GM12801 (cell line): ENCODE data around the gene NDUFAF8.

ENCODE experiments used
- CTCF ChIP-seq: IDR thresholded peaks from one replicate; pipeline ENCODE4 v1.5.1; 2011; ENCODE audit warnings: control low read depth; ENCODE audit not compliant: insufficient read length; ENCODE audit errors: extremely low read depth

The NDUFAF8 gene

GRCh38 chr17:81253358-81254131 is 14.4 kb downstream of the NDUFAF8 start:
- TF ChIP-seq CTCF, result no peak

GRCh38 chr17:81254955-81255717 is 16.0 kb downstream of the NDUFAF8 start:
- TF ChIP-seq CTCF, result no peak

DNA sequence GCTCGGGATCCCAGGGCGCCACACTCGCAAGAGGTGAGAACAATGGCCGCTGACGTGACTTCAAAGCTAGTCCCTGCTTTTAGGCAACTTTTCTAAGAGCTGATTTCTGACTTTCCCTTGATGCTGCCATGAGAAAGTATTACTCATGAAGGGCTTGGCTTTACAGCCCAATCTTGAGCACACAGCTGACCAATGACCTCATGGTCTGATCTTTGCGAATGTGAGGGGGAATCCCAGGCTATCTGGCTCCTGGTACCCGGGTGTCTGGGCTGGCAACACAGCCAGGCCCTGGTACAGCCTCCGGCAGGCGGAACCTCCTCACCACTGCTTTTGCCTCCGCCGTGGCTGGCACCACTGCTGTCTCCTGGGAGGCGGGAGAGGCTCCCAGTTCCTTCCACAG is 17.5 kb downstream of the NDUFAF8 start:
- TF ChIP-seq CTCF, result no peak

- no peak for TF ChIP-seq CTCF
Measured at GRCh38 chr17:81257533-81257932, 18.4 kb downstream of the NDUFAF8 start.

DNA sequence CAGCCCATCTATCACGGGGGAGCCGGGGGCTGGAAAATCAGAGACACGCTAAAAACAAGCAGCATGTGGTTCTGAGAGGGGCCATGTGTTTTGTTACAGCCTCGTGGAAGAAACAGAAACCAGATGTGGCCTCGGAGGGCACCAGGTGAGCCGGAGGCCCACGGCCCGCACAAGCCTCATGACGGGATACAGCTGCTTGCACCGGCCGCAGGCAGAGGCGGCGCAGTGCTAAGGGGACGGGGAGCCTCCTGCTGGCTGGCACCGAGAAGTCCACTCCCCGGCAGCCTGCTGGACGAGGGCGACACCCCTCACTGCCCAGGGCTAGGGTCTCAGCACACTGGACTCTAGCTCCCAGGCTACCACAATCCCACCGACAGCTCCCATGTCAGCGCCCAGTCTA is 19.2 kb downstream of the NDUFAF8 start:
- TF ChIP-seq CTCF, result no peak

GRCh38 chr17:81259058-81259605 is 20.0 kb downstream of the NDUFAF8 start:
- TF ChIP-seq CTCF, result no peak

GRCh38 chr17:81260171-81260570 is 21.1 kb downstream of the NDUFAF8 start:
- TF ChIP-seq CTCF, result no peak
